Measurements from ENCODE around the gene LGR5.
"Not testable (repeated sequence)": the region's sequence is repeated elsewhere in the genome, so short reads cannot be mapped to it uniquely, and the experiment has no call there.

LGR5 gene

GRCh38 chr12:71474791-71475190 is 35.2 kb downstream of the LGR5 start:
- no peak overlapping the region for H3K4me3 Mint-ChIP-seq
- H3K36me3 Mint-ChIP-seq (ENCODE audit: low read depth): no peaks in the 10 kb centered on the region
- H3K27ac Mint-ChIP-seq: no peak overlapping the region
- H3K9me3 Mint-ChIP-seq: no peaks in the 10 kb centered on the region
- no peaks in the 10 kb centered on the region for H3K4me1 Mint-ChIP-seq (ENCODE audit: low read depth)
- H3K27me3 Mint-ChIP-seq: no peaks in the 10 kb centered on the region
- intact Hi-C loops (cut with micrococcal nuclease): no loop called here

- no peaks in the 10 kb centered on the region for H3K36me3 Mint-ChIP-seq (ENCODE audit: low read depth)
- H3K9me3 Mint-ChIP-seq: no peaks in the 10 kb centered on the region
- no peaks in the 10 kb centered on the region for H3K4me1 Mint-ChIP-seq (ENCODE audit: low read depth)
- no peaks in the 10 kb centered on the region for H3K27me3 Mint-ChIP-seq
- H3K4me3 Mint-ChIP-seq: no peak overlapping the region
- no peak overlapping the region for H3K27ac Mint-ChIP-seq
- intact Hi-C loops (cut with micrococcal nuclease): no loop called here
Measured at GRCh38 chr12:71475280-71475679, 35.7 kb downstream of the LGR5 start.

GRCh38 chr12:71476513-71476912 is 36.9 kb downstream of the LGR5 start:
- intact Hi-C loops (cut with micrococcal nuclease): no loop called here
- Mint-ChIP-seq H3K9me3 (no peaks in the 10 kb centered on the region), H3K27me3 (no peaks in the 10 kb centered on the region), H3K4me3 (no peak overlapping the region), H3K27ac (no peak overlapping the region), H3K4me1 (ENCODE audit: low read depth) (no peaks in the 10 kb centered on the region), H3K36me3 (ENCODE audit: low read depth) (no peaks in the 10 kb centered on the region)

GRCh38 chr12:71477609-71478008 is 38.0 kb downstream of the LGR5 start:
- Mint-ChIP-seq H3K9me3 (no peaks in the 10 kb centered on the region), H3K4me1 (ENCODE audit: low read depth) (no peaks in the 10 kb centered on the region), H3K4me3 (no peak overlapping the region), H3K27me3 (no peaks in the 10 kb centered on the region), H3K36me3 (ENCODE audit: low read depth) (no peaks in the 10 kb centered on the region), H3K27ac (no peak overlapping the region)
- intact Hi-C loops (cut with micrococcal nuclease): no loop called here

- H3K36me3 Mint-ChIP-seq (ENCODE audit: low read depth): no peaks in the 10 kb centered on the region
- intact Hi-C loops (cut with micrococcal nuclease): no loop called here
- no peaks in the 10 kb centered on the region for H3K27me3 Mint-ChIP-seq
- H3K27ac Mint-ChIP-seq: no peak overlapping the region
- H3K9me3 Mint-ChIP-seq: no peaks in the 10 kb centered on the region
- H3K4me3 Mint-ChIP-seq: no peak overlapping the region
- no peaks in the 10 kb centered on the region for H3K4me1 Mint-ChIP-seq (ENCODE audit: low read depth)
Measured at GRCh38 chr12:71478270-71478669, 38.7 kb downstream of the LGR5 start.

GRCh38 chr12:71484272-71484905 is 44.8 kb downstream of the LGR5 start:
- H3K36me3 Mint-ChIP-seq (ENCODE audit: low read depth): no peaks in the 10 kb centered on the region
- no peaks in the 10 kb centered on the region for H3K27me3 Mint-ChIP-seq
- peaks cover 2% of the 10 kb centered on the region for H3K9me3 Mint-ChIP-seq
- no peaks in the 10 kb centered on the region for H3K4me1 Mint-ChIP-seq (ENCODE audit: low read depth)
- H3K27ac Mint-ChIP-seq: no peak overlapping the region
- intact Hi-C loops (cut with micrococcal nuclease): no loop called here
- no peak overlapping the region for H3K4me3 Mint-ChIP-seq

- intact Hi-C loops (cut with micrococcal nuclease): loop anchor here (1.0 kb wide), 1 partner anchor 27 kb away; no protein-coding TSS in a partner anchor
- H3K4me3 Mint-ChIP-seq; H3K27me3 Mint-ChIP-seq; H3K36me3 Mint-ChIP-seq (ENCODE audit: low read depth); H3K4me1 Mint-ChIP-seq (ENCODE audit: low read depth); H3K27ac Mint-ChIP-seq: not testable (repeated sequence)
- H3K9me3 Mint-ChIP-seq: peaks cover 18% of the 10 kb centered on the region
Measured at GRCh38 chr12:71490844-71491243, 51.2 kb downstream of the LGR5 start.

GRCh38 chr12:71492604-71493003 is 53.0 kb downstream of the LGR5 start:
- no peak overlapping the region for H3K27ac Mint-ChIP-seq
- intact Hi-C loops (cut with micrococcal nuclease): no loop called here
- no peaks in the 10 kb centered on the region for H3K27me3 Mint-ChIP-seq
- H3K4me3 Mint-ChIP-seq: no peak overlapping the region
- H3K9me3 Mint-ChIP-seq: peaks cover 34% of the 10 kb centered on the region
- H3K4me1 Mint-ChIP-seq (ENCODE audit: low read depth): no peaks in the 10 kb centered on the region
- no peaks in the 10 kb centered on the region for H3K36me3 Mint-ChIP-seq (ENCODE audit: low read depth)

GRCh38 chr12:71499834-71500233 is 60.2 kb downstream of the LGR5 start:
- Mint-ChIP-seq H3K27ac (no peak overlapping the region), H3K36me3 (ENCODE audit: low read depth) (no peaks in the 10 kb centered on the region)

GRCh38 chr12:71503579-71504391 is 64.2 kb downstream of the LGR5 start:
- intact Hi-C loops (cut with micrococcal nuclease): no loop called here
- Mint-ChIP-seq H3K27ac (no peak overlapping the region), H3K4me3 (no peak overlapping the region), H3K4me1 (ENCODE audit: low read depth) (no peaks in the 10 kb centered on the region), H3K27me3 (no peaks in the 10 kb centered on the region), H3K36me3 (ENCODE audit: low read depth) (no peaks in the 10 kb centered on the region), H3K9me3 (no peaks in the 10 kb centered on the region)

More at GRCh38 chr12:71499834-71500233, 60.2 kb downstream of the LGR5 start:
- no peak overlapping the region for H3K4me3 Mint-ChIP-seq
- H3K4me1 Mint-ChIP-seq (ENCODE audit: low read depth): no peaks in the 10 kb centered on the region
- no peaks in the 10 kb centered on the region for H3K27me3 Mint-ChIP-seq
- intact Hi-C loops (cut with micrococcal nuclease): no loop called here
- H3K9me3 Mint-ChIP-seq: peaks cover 21% of the 10 kb centered on the region

- H3K36me3 Mint-ChIP-seq (ENCODE audit: low read depth): no peaks in the 10 kb centered on the region
- intact Hi-C loops (cut with micrococcal nuclease): no loop called here
- H3K27ac Mint-ChIP-seq: no peak overlapping the region
- H3K4me3 Mint-ChIP-seq: no peak overlapping the region
- H3K27me3 Mint-ChIP-seq: no peaks in the 10 kb centered on the region
- no peaks in the 10 kb centered on the region for H3K4me1 Mint-ChIP-seq (ENCODE audit: low read depth)
- no peaks in the 10 kb centered on the region for H3K9me3 Mint-ChIP-seq
Measured at GRCh38 chr12:71504476-71504875, 64.9 kb downstream of the LGR5 start.

GRCh38 chr12:71509705-71510104 is 70.1 kb downstream of the LGR5 start:
- intact Hi-C loops (cut with micrococcal nuclease): no loop called here
- H3K9me3 Mint-ChIP-seq: no peaks in the 10 kb centered on the region
- H3K27me3 Mint-ChIP-seq: no peaks in the 10 kb centered on the region
- H3K27ac Mint-ChIP-seq: no peak overlapping the region
- H3K4me1 Mint-ChIP-seq (ENCODE audit: low read depth): no peaks in the 10 kb centered on the region
- H3K4me3 Mint-ChIP-seq: no peak overlapping the region
- H3K36me3 Mint-ChIP-seq (ENCODE audit: low read depth): no peaks in the 10 kb centered on the region

GRCh38 chr12:71517145-71517846 is 77.7 kb downstream of the LGR5 start:
- H3K4me3 Mint-ChIP-seq: no peak overlapping the region
- H3K4me1 Mint-ChIP-seq (ENCODE audit: low read depth): no peaks in the 10 kb centered on the region
- intact Hi-C loops (cut with micrococcal nuclease): no loop called here
- H3K36me3 Mint-ChIP-seq (ENCODE audit: low read depth): no peaks in the 10 kb centered on the region
- no peak overlapping the region for H3K27ac Mint-ChIP-seq
- H3K27me3 Mint-ChIP-seq: no peaks in the 10 kb centered on the region
- no peaks in the 10 kb centered on the region for H3K9me3 Mint-ChIP-seq

GRCh38 chr12:71521125-71521524 is 81.5 kb downstream of the LGR5 start:
- intact Hi-C loops (cut with micrococcal nuclease): no loop called here
- Mint-ChIP-seq H3K27me3 (no peaks in the 10 kb centered on the region), H3K36me3 (ENCODE audit: low read depth) (no peaks in the 10 kb centered on the region), H3K4me1 (ENCODE audit: low read depth) (no peaks in the 10 kb centered on the region), H3K4me3 (no peak overlapping the region), H3K27ac (no peak overlapping the region), H3K9me3 (no peaks in the 10 kb centered on the region)

All from dendritic cell treated with granulocyte-macrophage colony-stimulating factor and Interleukin-4, amounts not matched to agents 40 ng/mL and 50 ng/mL, for 4 days (primary cell).